NCI-H82 (cell line): Measurements from ENCODE around the gene LRRC74B.
"Not testable (repeated sequence)": the region's sequence is repeated elsewhere in the genome, so short reads cannot be mapped to it uniquely, and the experiment has no call there.

Source experiments
- DNase-seq: peaks from one replicate; lab custom pipeline; 2025; lab: John Stamatoyannopoulos, UW

The LRRC74B gene

GRCh38 chr22:21054714-21055563, 9.2 kb downstream of the LRRC74B start:
- no peak for DNase-seq

- no peak for DNase-seq
Measured at GRCh38 chr22:21055564-21055834, 9.8 kb downstream of the LRRC74B start.

GRCh38 chr22:21055880-21056319, 10.2 kb downstream of the LRRC74B start:
- peak; percentile 19 for DNase-seq

- DNase-seq: not testable (repeated sequence)
Measured at GRCh38 chr22:21060363-21060762, 14.6 kb downstream of the LRRC74B start.

GRCh38 chr22:21061660-21062321, 16.0 kb downstream of the LRRC74B start:
- DNase-seq: not testable (repeated sequence)

- DNase-seq: not testable (repeated sequence)
Measured at GRCh38 chr22:21064425-21064824, 18.7 kb downstream of the LRRC74B start.

GRCh38 chr22:21064917-21065864, 19.4 kb downstream of the LRRC74B start:
- no peak for DNase-seq

- DNase-seq: no peak
Measured at GRCh38 chr22:21067075-21067900, 21.5 kb downstream of the LRRC74B start.

- DNase-seq: no peak
Measured at GRCh38 chr22:21067901-21068680, 22.3 kb downstream of the LRRC74B start.

- DNase-seq: no peak
Measured at GRCh38 chr22:21068681-21069276, 23.0 kb downstream of the LRRC74B start.

- DNase-seq: no peak
Measured at GRCh38 chr22:21069375-21069774, 23.6 kb downstream of the LRRC74B start.

- DNase-seq: no peak
Measured at GRCh38 chr22:21070690-21071615, 25.2 kb downstream of the LRRC74B start.

GRCh38 chr22:21071796-21072195, 26.1 kb downstream of the LRRC74B start:
- not testable (repeated sequence) for DNase-seq

GRCh38 chr22:21073023-21073422, 27.3 kb downstream of the LRRC74B start:
- no peak for DNase-seq

GRCh38 chr22:21073482-21073881, 27.7 kb downstream of the LRRC74B start:
- DNase-seq: no peak

- no peak for DNase-seq
Measured at GRCh38 chr22:21074102-21074715, 28.5 kb downstream of the LRRC74B start.

GRCh38 chr22:21075516-21076138, 29.9 kb downstream of the LRRC74B start:
- no peak for DNase-seq
